Muscle of arm (tissue), 12 donors: ENCODE data around the gene TINAG. TPM values are rescaled to one million over a fixed set of nuclear protein-coding genes. Genes with fewer than 3 reads are reported as not detected.
"Not testable (repeated sequence)": the region's sequence is repeated elsewhere in the genome, so short reads cannot be mapped to it uniquely, and the experiment has no call there.

Experiments used
- DNase-seq: peaks from one replicate; pipeline ENCODE4 v3.0.0-alpha.2; 2013
- polyA plus RNA-seq, 12 donors: library from polyadenylated mRNA; unstranded; fragments of 120-200 nt; gene quantifications; one replicate each; pipeline ENCODE4 v1.2.1, GENCODE V29; 2013; ENCODE audit not compliant: insufficient read length in 12 of 12

The TINAG gene
- polyA plus RNA-seq, 12 donors: 0.09 TPM; not detected in 11

GRCh38 chr6:54307439-54307910 lies 766 bp upstream of the TINAG start:
- DNase-seq: no peak

GRCh38 chr6:54308986-54309315 lies 710 bp downstream of the TINAG start:
- DNase-seq: no peak

GRCh38 chr6:54310377-54311152 lies 2.3 kb downstream of the TINAG start:
- DNase-seq: no peak

GRCh38 chr6:54315656-54316055 lies 7.4 kb downstream of the TINAG start:
- DNase-seq: no peak

GRCh38 chr6:54320871-54321270 lies 12.6 kb downstream of the TINAG start:
- no peak for DNase-seq

GRCh38 chr6:54327631-54328030 lies 19.4 kb downstream of the TINAG start:
- DNase-seq: no peak

GRCh38 chr6:54331571-54331970 lies 23.3 kb downstream of the TINAG start:
- not testable (repeated sequence) for DNase-seq

GRCh38 chr6:54335871-54336270 lies 27.6 kb downstream of the TINAG start:
- peak; percentile 25 for DNase-seq

GRCh38 chr6:54353975-54354374 lies 45.7 kb downstream of the TINAG start:
- DNase-seq: no peak

GRCh38 chr6:54354608-54355007 lies 46.4 kb downstream of the TINAG start:
- no peak for DNase-seq

- DNase-seq: no peak
These were observed 48.9 kb downstream of the TINAG start for GRCh38 chr6:54357141-54357540.

- no peak for DNase-seq
These were observed 52.9 kb downstream of the TINAG start for GRCh38 chr6:54361188-54361587.

- DNase-seq: no peak
These were observed 53.5 kb downstream of the TINAG start for GRCh38 chr6:54361734-54362133.

- DNase-seq: no peak
These were observed 58.6 kb downstream of the TINAG start for GRCh38 chr6:54366667-54367327.

GRCh38 chr6:54377776-54378175 lies 69.5 kb downstream of the TINAG start:
- DNase-seq: no peak

- no peak for DNase-seq
These were observed 78.1 kb downstream of the TINAG start for GRCh38 chr6:54386295-54386694.

- DNase-seq: no peak
These were observed 82.1 kb downstream of the TINAG start for GRCh38 chr6:54390362-54390761.

GRCh38 chr6:54391577-54391976 lies 83.3 kb downstream of the TINAG start:
- no peak for DNase-seq

GRCh38 chr6:54403096-54403495 lies 94.9 kb downstream of the TINAG start:
- DNase-seq: no peak

- DNase-seq: no peak
These were observed 96.5 kb downstream of the TINAG start for GRCh38 chr6:54404791-54405190.

GRCh38 chr6:54411767-54412166 lies 103.5 kb downstream of the TINAG start:
- no peak for DNase-seq

GRCh38 chr6:54415517-54415916 lies 107.3 kb downstream of the TINAG start:
- no peak for DNase-seq

GRCh38 chr6:54419885-54420284 lies 111.6 kb downstream of the TINAG start:
- DNase-seq: peak; percentile 49

- no peak for DNase-seq
These were observed 118.8 kb downstream of the TINAG start for GRCh38 chr6:54426995-54427394.
